Stimulated activated CD8-positive, alpha-beta memory T cell treated with anti-CD3 and anti-CD28 coated beads, Interleukin-12 subunit alpha, Interleukin-12 subunit beta, amount 100 ng/mL, for 4 hours (primary cell): Measurements from ENCODE around the gene PKDCC.
"Not testable (repeated sequence)": the region's sequence is repeated elsewhere in the genome, so short reads cannot be mapped to it uniquely, and the experiment has no call there.

Source experiments
- DNase-seq: peaks from one replicate; pipeline ENCODE4 v3.0.0-alpha.2; 2020; ENCODE audit warnings: low read depth

The PKDCC gene

GRCh38 chr2:42030200-42030759 is 17.5 kb upstream of the PKDCC start:
- no peak for DNase-seq

GRCh38 chr2:42030829-42031228 is 17.0 kb upstream of the PKDCC start:
- no peak for DNase-seq

- DNase-seq: no peak
Observed at GRCh38 chr2:42031281-42032223, 16.3 kb upstream of the PKDCC start.

- DNase-seq: no peak
Observed at GRCh38 chr2:42032224-42032620, 15.6 kb upstream of the PKDCC start.

- no peak for DNase-seq
Observed at GRCh38 chr2:42032745-42033144, 15.1 kb upstream of the PKDCC start.

GRCh38 chr2:42034096-42034495 is 13.7 kb upstream of the PKDCC start:
- DNase-seq: not testable (repeated sequence)

GRCh38 chr2:42035241-42035640 is 12.6 kb upstream of the PKDCC start:
- no peak for DNase-seq

- DNase-seq: no peak
Observed at GRCh38 chr2:42036413-42036812, 11.4 kb upstream of the PKDCC start.

GRCh38 chr2:42036940-42037339 is 10.9 kb upstream of the PKDCC start:
- no peak for DNase-seq

- DNase-seq: no peak
Observed at GRCh38 chr2:42040643-42041278, 7.1 kb upstream of the PKDCC start.

- no peak for DNase-seq
Observed at GRCh38 chr2:42041377-42042127, 6.3 kb upstream of the PKDCC start.

- no peak for DNase-seq
Observed at GRCh38 chr2:42042631-42043355, 5.0 kb upstream of the PKDCC start.

- DNase-seq: no peak
Observed at GRCh38 chr2:42043789-42044394, 3.9 kb upstream of the PKDCC start.

- DNase-seq: no peak
Observed at GRCh38 chr2:42044939-42045338, 2.9 kb upstream of the PKDCC start.

- DNase-seq: no peak
Observed at GRCh38 chr2:42045352-42045751, 2.5 kb upstream of the PKDCC start.

- DNase-seq: no peak
Observed at GRCh38 chr2:42045848-42046748, 1.7 kb upstream of the PKDCC start.

- no peak for DNase-seq
Observed at GRCh38 chr2:42046819-42047487, 868 bp upstream of the PKDCC start.

GRCh38 chr2:42048299-42049220 is 739 bp downstream of the PKDCC start:
- DNase-seq: no peak
